NCI-H2081 treated with DMSO at 0.1 percent for 48 hours (cell line): ENCODE results near the gene CDCA4.
A peak's percentile ranks its signal among the peaks of the same experiment; 100 is the strongest.

Experiments
- DNase-seq: peaks from one replicate; lab custom pipeline; 2025; lab: John Stamatoyannopoulos, UW

The CDCA4 gene

DNA sequence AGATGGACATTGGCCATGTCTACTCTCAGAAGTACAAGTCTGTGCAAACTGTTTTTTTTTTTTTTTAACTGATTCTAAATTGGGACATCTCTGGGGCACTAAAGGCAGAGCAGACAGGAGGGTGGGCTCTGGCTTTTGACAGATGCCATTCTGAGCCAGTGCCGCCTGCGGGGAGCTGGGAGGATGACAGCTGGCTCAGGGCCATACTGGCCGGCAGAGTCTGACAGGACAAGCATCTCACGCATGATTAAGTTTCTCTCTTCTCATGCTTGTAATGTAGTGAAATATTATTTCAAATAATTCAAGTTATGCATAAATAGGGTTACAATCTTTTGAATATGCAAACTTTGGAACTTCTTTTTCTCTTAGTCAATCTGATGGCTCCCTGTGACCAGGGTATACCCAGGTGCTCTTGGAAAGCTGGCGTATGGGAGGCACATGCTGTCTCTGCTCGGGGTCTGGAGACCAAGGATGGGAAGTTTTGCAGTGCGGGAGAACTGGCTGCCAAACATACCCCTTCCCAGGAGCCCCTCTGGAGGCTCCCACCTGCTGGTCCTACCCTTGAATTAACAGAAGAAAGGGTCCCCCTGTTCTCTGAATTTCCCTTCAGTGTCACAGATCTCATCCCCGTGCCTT lies 7.6 kb downstream of the CDCA4 start:
- DNase-seq, result no peak

- no peak for DNase-seq
Measured at GRCh38 chr14:105012171-105012985, 8.5 kb downstream of the CDCA4 start.

DNA sequence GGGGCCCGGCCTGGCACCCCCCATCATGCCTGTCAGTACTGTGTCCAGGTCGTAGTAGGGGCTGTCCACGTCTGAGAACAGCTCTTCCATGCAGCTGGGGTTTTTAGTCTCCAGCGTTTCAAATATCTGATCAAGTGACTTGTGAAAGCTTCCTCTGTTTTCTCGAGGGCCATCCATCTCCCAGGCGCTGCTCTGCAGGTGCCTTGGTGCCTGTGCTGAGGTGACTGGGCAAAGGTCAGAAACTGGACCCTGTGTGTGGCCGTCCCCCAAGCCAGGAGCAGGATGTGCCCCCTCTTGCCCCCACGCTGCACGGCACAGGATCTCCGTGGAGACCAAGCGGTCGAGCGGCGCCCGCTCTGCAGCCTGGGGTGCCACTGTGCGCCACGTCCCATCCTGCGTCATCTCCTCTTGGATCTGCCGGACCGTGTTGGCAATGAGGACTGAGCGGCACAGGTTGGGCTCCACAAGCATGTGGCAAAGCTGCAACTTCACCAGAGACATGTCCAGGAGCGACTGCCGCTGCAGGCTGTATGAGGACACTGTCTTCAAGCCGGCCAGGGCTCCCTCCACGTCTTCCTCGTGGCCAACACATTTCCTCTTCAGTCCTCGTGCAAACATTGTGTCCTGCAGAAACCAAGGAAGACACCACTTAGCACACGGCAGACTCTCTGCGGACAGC lies 9.4 kb downstream of the CDCA4 start:
- no peak for DNase-seq

GRCh38 chr14:105010891-105011291 lies 10.0 kb downstream of the CDCA4 start:
- no peak for DNase-seq

GRCh38 chr14:105010106-105010505 lies 10.8 kb downstream of the CDCA4 start:
- no peak for DNase-seq

GRCh38 chr14:105007593-105008264 lies 13.2 kb downstream of the CDCA4 start:
- DNase-seq, result no peak

GRCh38 chr14:105006831-105007592 lies 13.9 kb downstream of the CDCA4 start:
- no peak for DNase-seq

DNA sequence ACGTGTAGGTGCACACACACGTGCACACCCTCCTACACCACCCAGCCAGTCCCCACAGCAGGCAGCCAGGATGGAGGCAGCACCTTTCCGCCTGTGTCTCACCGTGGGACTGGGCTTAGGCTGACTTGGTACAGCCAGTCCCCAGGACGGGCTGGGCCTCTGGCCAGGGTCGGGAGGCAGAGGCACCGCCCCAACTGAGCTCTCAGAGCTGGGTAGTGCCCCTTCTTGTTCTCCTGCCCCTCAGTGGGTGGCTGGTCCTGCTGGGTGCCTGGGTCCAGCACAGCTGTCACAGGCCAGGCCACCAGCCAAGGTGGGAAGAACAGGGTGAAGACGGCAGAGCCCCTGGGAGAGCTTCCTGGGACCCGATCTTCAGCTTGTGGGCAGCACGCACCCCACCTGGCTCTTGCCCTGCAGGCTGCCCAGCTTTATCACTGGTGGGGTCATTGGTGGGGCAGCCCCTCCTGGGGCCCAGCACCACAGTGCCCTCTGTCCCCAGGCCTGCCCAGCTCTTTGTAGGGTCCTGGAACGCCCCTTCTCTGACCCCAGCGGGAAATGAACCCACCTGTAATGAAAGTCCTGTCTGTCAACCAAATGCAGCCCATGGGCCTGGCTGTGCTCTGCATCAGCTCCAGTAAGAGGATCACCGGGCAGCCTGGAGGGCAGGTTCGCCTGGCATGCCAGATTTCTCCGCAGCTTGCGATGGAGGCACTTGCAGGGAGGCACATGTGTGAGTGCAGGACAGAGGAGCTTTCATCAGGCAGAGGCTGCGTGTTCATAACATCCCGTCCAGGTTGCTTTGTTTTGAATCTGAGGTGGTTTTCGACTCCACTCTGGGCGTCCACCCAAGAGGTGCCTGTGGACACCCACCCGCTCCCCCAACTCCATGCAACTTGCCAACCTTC lies 14.7 kb downstream of the CDCA4 start:
- DNase-seq, result no peak

- DNase-seq, result no peak
Measured at GRCh38 chr14:105005329-105005928, 15.5 kb downstream of the CDCA4 start.

GRCh38 chr14:104999361-104999760 lies 21.5 kb downstream of the CDCA4 start:
- DNase-seq, result peak; percentile 8

DNA sequence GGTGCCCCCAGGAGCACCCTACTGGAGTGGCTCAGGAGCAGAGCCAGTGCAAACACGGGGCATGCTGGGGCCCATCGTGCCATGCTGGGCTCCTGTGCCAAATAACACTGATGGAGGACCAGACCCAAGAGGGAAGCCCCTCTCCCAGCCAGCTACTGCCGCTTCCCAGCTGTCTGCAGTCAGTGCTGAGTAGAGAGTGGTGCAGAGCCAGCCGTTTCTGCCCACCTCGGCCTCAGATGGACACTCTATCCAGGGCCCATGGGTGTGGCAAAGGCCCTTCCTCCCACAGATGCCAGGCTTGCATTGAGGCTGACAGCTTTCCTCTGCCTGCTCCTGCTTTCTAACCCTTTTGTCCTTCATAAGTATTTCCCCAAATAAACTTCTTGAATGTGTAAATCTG lies 22.1 kb downstream of the CDCA4 start:
- DNase-seq, result peak; percentile 24

- DNase-seq, result no peak
Measured at GRCh38 chr14:104996483-104996882, 24.4 kb downstream of the CDCA4 start.

GRCh38 chr14:104996032-104996431 lies 24.9 kb downstream of the CDCA4 start:
- DNase-seq, result no peak

DNA sequence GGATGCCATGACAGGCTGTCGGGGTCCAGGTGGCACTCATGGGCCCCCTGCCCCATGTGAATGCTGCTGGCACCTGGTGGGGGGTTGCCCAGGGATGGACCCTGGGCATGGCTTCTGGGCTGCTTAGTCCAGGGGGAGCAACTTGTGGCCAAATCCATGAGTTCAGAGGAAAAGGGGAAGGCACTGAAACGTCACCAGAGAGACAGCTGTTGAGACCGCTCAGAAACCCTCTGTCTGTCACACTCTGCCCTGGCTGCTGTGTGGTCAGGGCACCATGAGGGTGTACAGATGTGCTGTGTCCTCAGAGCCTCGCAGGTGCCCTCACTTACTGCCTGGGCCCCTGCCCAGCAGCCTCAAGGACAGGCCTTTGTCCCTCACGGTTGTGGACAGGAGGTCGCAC lies 25.9 kb downstream of the CDCA4 start:
- no peak for DNase-seq

- DNase-seq, result no peak
Measured at GRCh38 chr14:104993808-104994591, 26.9 kb downstream of the CDCA4 start.

DNA sequence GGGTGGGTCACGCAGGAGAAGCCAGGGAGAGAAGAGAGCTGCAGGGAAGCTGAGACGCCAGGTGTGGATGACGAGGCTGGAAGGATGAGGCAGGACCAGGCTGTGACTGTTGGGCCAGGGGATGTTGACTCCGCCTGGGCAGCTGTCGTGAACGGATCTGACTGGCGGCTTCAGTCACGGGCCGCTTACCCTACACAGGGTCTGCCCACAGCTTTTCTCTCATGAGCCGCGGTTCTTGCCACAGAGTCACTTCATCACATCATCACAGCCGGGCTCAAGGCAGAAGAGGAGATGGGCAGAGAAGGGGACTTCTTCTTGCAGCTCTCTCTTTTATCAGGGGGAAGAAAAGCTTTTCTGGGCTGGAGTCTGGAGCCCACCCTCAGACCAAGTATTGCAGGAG lies 27.6 kb downstream of the CDCA4 start:
- no peak for DNase-seq

- DNase-seq, result no peak
Measured at GRCh38 chr14:104992501-104992900, 28.4 kb downstream of the CDCA4 start.

DNA sequence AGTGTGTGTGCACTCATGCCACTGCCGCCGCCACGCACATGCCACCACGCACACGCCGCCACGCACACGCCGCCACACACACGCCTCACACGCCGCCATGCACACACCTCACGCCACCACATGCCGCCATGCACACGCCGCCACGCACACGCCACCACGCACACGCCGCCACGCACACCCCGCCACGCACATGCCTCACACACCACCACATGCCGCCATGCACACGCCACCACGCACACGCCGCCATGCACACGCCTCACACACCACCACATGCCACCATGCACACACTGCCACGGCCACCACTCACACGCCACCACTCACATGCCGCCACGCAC lies 29.0 kb downstream of the CDCA4 start:
- no peak for DNase-seq

DNA sequence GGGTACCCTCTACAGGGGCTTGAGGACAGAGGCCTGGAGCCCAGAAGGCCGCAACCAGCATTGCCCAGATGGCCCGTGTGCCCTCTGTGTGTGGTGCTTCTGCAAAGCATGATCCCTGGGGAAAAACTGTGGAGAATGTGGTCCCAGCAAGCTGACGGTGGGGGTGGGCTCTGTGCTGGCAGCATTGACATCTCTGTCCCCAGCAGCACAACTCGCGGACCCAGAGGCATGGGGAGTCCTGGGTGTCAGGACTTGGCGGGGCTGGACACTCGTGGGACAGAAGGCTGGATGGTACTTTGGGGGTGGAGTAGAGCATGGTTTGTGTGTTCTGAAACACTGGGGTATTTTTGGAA lies 31.0 kb downstream of the CDCA4 start:
- no peak for DNase-seq
